Activated CD4-positive, alpha-beta T cell treated with anti-CD3 and anti-CD28 coated beads for 48 hours (primary cell): ENCODE data around the gene PDE6B.

Source experiments
- DNase-seq: peaks from one replicate; pipeline ENCODE4 v3.0.0-alpha.2; 2020

Gene PDE6B

DNA sequence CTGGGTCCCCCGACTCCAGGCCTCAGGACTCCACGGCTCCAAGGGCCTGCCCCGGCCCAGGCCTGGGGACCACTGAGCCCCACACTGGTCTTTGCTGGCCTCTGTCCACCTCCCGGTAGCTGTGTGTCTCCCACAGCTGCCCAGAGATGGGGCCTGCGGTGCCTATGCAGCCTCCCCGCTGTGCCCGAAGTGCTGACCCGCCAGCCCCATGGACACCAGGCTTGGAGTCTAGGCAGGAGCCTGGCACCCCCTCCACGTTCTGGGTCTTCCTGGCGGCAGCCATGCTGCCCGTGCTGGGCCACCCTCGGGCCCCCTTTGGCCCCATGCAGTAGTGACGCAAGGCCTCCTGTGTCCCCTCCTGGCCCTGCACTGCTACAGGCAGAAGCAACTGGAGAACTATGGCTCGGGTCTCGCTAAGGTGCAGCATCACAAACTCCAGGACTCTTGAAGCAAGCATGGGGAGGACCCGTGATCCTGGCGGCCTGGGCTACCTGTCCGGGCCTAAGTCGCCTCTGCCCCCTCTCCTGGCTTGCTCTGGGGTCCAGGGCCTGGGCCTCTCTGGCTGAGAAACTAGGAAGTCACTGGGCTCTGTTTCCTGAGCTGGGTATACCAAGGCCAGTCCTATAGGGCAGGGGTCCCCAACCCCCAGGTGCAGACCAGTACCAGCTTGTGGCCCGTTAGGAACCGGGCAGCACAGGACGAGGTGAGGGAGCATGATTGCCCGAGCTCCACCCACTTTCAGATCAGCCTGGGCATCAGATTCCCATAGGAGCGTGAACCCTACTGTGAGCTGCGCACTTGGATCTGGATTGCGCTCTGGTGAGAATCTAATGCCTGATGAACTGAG, 49.9 kb downstream of the PDE6B start:
- DNase-seq, result peak; percentile 36

- no peak for DNase-seq
Measured at GRCh38 chr4:675980-676870, 50.9 kb downstream of the PDE6B start.

- no peak for DNase-seq
Measured at GRCh38 chr4:676871-677235, 51.5 kb downstream of the PDE6B start.

GRCh38 chr4:677431-678293, 52.3 kb downstream of the PDE6B start:
- peak; percentile 49 for DNase-seq

DNA sequence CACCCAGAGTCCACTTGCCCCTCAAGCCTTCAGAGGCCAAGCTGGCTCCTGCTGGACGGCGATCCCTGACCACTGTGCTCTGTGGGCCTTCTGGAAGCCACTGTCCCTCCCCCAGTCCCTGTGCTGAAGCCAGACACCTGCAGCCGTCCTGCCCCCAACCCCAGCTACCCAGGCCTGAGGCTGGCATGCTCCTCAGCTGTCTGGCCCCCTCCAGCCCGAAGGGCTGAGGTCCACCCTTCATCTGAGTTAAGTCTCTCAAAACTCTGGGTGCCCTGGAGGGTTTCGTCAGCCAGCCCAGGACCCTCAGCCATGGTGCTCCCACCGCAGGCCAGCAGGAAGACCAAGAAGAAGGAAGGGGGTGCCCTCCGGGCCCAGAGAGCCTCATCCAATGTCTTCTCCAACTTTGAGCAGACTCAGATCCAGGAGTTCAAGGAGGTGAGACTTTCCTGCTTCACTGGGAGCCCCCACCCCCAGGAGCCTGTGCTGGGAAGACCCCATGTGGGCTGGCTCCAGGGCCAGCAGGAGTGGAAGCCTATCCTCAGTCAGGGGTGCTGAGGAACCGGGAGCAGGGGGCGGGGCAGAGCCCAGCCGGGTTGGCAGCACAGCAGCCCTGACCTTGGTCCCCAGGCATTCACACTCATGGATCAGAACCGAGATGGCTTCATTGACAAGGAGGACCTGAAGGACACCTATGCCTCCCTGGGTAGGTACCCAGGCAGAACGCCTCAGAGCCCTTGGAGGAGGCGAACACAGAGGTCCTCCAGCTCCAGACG, 53.1 kb downstream of the PDE6B start:
- no peak for DNase-seq

DNA sequence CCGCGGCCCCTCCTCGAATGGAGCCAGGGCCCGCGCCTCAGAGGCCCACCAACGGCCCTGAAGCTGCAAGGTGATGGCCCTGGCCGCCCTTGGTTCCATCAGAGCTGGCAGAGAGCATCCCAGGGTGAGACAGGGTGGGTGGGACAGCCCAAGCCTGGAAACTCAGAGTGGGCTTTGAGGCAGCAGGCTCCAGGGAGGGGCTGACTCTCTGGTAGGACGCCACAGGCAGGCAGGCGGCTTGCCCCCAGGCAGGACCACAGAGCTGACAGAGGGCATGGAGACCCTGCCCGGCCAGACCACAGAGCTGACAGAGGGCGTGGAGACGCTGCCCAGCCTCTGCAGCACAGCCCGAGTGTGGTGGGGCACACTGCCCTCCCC, 53.7 kb downstream of the PDE6B start:
- DNase-seq, result no peak

DNA sequence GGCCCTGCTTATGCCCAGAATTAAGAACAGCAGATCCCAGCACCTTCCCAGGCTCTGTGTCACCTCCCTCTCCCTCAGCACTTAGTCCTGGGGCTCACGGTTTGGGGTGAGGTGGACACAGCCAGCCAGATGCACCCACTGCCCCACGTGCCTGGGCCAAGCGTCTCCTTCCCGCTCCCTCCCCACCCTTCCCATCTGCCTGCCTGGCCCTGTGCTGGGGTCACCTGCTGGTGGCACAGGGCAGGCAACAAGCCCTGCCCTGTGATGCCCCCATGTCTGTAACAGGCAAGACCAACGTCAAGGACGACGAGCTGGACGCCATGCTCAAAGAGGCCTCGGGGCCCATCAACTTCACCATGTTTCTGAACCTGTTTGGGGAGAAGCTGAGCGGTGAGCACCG, 54.3 kb downstream of the PDE6B start:
- no peak for DNase-seq

- DNase-seq, result no peak
Measured at GRCh38 chr4:680091-680490, 54.7 kb downstream of the PDE6B start.

DNA sequence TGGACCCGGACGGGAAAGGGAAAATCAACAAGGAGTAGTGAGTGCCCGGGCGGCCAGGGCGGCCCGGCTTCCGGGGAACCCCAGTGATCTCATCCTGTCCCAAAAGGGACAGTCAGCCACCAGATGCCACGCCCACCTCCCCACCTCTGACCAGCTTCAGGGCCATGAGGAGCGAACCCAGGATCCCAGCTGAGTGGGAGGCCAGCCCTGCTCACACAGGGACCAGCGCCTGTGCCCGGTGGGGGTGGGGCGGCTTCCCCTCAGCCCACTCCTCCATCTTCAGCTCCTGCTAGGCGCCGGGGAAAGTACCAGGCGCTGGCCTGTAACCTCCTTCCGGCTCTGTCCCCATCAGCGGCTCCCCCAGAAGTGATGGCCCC, 55.2 kb downstream of the PDE6B start:
- DNase-seq, result no peak

DNA sequence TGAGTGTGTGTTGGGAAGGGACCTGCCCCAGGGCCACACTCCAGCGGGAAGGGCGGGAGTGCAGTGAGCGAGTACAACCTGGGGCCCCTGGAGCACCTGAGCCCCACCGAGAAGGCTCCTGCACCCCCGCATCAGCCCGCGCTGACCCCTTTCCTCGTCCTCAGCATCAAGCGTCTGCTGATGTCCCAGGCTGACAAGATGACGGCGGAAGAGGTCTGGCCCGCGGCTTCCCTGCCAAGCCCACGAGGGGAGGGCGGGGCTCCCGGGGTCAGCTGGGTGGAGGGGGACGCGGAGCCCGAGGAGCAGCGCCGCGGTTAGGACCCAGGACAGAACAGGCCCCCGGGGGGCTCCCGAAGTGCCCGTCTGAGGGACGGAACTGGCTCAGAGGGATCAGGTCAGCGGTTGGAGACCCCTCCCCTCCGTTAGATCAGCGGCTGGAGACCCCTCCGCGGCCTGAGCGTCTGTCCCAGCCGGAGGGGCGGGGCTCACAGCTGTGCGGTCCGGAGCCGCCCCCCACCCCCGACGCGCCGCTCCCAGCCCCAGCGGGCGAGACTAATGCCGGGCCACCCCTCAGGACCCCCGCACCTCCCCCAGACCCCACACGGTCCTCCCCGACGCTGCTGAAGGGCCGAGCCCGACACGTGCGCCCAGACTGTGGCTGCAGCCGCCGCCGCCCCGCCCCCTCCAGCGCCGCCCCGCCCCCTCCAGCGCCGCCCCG, 55.7 kb downstream of the PDE6B start:
- DNase-seq, result peak; percentile 58

- DNase-seq, result no peak
Measured at GRCh38 chr4:681736-682451, 56.5 kb downstream of the PDE6B start.

DNA sequence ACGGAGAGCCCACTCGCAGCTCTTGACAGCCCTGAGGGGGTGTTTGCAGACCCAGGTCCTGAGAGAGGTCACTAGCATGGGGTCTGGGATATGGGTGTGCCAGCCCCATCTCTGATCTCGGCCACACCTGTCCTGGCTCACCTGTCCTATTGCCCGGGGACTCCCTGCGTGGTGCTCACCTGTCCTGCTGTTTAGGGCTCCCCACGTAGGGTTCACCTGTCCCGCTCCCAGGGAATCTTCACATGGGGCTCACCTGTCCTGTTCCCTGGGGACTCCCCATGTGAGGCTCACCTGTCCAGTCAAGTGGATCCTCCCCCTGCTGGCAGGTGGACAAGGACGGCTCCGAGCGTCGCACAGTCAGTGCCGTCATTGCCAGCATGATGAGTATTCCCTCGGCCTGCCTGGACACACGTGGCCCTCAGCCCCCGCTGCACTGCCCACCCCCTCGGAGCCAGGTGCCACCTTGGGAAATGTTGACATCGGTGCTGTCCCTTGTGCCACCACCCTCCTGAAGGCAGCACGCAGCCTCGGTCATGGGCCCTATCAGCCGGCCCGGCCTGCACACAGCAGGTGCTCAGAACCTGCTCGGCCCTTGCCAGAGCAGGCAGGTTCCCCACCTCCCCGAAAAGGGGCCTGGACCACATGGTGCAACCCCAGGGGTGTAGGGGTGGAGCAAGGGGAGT, 57.3 kb downstream of the PDE6B start:
- DNase-seq, result no peak

- DNase-seq, result no peak
Measured at GRCh38 chr4:683247-683897, 58.0 kb downstream of the PDE6B start.

GRCh38 chr4:683982-684622, 58.7 kb downstream of the PDE6B start:
- DNase-seq, result peak; percentile 63

DNA sequence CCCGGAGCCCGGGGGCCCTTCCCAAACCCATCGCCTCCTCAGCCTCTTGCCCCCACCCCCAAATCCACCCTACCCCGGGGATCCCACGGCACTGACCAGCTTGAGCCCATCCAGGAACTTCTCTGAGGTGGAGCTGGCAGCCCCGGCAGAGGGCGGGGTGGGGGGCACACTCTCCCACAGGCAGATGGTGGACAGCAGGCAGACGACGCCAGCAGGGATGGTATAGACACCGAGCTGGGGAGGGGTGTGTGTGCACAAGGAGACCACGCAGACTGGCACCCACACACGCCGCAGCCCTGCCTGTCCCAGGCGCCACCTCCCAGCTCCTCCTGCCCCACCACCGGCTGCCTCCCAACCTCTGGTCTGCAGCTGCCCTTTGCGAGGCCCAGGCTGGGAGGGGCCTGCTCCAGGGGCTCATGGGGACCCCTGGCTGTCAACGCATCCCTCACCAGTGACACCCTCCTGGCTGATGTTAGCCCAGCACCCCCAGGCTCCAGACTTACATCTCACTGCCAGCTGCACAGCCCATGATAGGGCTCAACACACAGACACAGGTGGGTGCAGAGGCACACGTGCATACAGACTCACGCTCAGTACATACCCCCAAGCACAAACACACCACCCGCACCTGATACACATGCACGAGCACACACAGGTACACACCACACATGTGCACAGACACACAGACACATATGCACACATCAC, 59.4 kb downstream of the PDE6B start:
- DNase-seq, result no peak

GRCh38 chr4:685679-686412, 60.5 kb downstream of the PDE6B start:
- DNase-seq, result no peak

- no peak for DNase-seq
Measured at GRCh38 chr4:686413-687040, 61.2 kb downstream of the PDE6B start.
